ENCODE results near the gene TMEM141. TPM values are rescaled to one million over a fixed set of nuclear protein-coding genes. Genes with fewer than 3 reads are reported as not detected.

The TMEM141 gene
- total RNA-seq: 10 to 100 TPM; 29.2 to 53.1 (median 34.2) TPM
- 100 to 1,000 TPM in 1 of 2 donors, 10 to 100 TPM in 1; 84.5 to 104 TPM for polyA plus RNA-seq

DNA sequence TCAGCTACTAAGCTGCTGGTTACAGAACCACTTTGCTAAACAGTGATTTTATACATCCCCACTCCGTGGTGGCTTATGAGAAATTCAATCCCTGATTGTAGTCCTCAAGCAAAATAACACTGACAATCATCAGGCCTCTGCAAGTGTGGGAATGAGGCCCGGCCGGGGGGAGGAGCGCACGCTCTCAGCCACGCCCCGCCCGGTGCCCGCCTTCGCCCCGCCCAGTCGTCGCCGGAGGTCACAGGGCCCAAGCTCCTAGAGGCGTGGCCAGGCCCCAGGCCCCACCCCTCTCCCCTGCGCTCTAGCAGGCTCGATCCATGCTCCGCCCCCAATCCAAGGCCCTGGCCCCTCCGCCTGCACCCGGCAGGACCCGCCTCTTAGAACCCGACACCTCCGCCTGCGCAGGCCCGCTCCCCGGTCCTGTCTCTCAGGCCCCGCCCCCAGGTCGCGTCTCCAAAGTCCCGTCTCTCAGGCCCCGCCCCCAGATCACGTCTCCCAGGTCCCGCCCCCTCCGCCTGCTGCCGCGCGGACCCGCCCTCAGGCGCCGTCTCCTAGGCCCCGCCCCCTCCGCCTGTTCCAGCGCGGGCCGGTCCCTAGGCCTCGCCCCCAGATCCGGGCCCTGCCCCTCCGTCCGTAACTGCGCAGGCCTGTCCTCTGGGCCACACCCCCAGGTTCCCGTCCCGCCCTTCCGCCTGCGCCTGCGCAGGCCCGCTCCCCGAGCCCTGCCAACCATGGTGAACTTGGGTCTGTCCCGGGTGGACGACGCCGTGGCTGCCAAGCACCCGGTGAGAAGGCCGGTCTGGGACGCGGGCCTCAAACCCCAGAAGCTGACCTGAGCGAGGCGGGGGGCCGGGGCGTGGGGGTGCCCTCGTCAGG, at the start of gene TMEM141:
TSS of gene TMEM141 (plus strand) at position 705 of the 876 bp plus-strand sequence. CDS start at position 732, 27 bp downstream.
- Histone ChIP-seq H3K4me3 (peak within 1 kb of the TSS; percentile 22 to 69 (median 52)), H3K27ac (peak within 1 kb of the TSS; percentile 90 to 96 (median 94)), H3K4me1 (peaks cover 23 to 40% (median 24%) of the 10 kb centered on the region in 3 donors), H3K9me3 (no peaks in the 10 kb centered on the region), H3K36me3 (no peaks in the 10 kb centered on the region), H3K27me3 (no peaks in the 10 kb centered on the region)
- no peak for FAIRE-seq
- DNase-seq: peak; percentile 99 to 100 (median 100)
- ATAC-seq: peak; percentile 86 to 93 (median 88)
- TF ChIP-seq, protein P1, sequence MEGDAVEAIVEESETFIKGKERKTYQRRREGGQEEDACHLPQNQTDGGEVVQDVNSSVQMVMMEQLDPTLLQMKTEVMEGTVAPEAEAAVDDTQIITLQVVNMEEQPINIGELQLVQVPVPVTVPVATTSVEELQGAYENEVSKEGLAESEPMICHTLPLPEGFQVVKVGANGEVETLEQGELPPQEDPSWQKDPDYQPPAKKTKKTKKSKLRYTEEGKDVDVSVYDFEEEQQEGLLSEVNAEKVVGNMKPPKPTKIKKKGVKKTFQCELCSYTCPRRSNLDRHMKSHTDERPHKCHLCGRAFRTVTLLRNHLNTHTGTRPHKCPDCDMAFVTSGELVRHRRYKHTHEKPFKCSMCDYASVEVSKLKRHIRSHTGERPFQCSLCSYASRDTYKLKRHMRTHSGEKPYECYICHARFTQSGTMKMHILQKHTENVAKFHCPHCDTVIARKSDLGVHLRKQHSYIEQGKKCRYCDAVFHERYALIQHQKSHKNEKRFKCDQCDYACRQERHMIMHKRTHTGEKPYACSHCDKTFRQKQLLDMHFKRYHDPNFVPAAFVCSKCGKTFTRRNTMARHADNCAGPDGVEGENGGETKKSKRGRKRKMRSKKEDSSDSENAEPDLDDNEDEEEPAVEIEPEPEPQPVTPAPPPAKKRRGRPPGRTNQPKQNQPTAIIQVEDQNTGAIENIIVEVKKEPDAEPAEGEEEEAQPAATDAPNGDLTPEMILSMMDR (IDR thresholded peaks at IDR 0.05): no peak
- intact Hi-C loops (cut with DNase I): loop anchor here in 2 of 3 donors (10.0 kb wide), 2 partner anchors 54 to 154 kb away; partner anchors contain the start of genes AJM1 (in 1 of the 2), C8G (in 1 of the 2), FBXW5 (in 1 of the 2) and PHPT1 (in 1 of the 2)
- WGBS, 2 donors: 0 to 1% methylated on average over 56 to 70 of the region's 70 CpGs

DNA sequence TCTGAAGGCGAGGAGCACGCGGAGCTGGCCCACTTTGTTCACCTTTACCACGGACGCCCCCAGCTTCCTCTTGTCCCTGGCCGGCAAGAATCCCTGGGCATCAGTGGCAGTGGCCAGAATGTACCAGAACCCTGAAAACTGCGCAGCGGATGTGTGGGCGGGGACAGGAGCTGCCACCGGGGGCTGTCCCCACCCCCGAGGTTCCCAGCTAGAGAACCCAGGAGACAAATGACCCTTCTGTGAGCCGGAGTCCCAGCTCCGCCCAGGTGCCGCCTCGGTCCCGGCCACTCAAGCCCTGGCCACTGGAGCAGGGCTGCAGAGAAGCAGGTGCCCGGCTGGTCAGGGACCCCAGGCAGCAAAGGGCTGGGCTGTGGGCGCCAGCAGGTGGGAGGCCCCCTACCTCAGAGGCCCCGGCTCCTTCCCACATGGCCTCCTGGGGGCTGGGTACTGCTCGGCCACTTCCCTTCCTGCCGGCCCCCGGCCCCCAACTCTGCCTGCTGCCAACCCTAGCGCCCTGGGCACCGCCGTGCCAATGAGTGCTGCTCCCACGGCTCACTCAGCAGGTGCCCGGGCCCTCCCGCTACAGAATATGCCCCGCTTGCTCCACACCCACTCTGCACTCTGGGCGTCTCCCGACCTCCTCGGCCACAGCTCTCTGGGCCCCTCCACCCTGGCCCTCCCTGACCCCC, 49.1 kb upstream of the TMEM141 start:
- intact Hi-C loops (cut with DNase I): no loop called here
- Histone ChIP-seq H3K4me1 (peaks cover 12 to 17% (median 14%) of the 10 kb centered on the region in 3 donors), H3K27me3 (no peaks in the 10 kb centered on the region), H3K27ac (no peak overlapping the region), H3K36me3 (no peaks in the 10 kb centered on the region), H3K9me3 (no peaks in the 10 kb centered on the region), H3K4me3 (peak overlapping the region in 1 of 4 donors; percentile 14)
- FAIRE-seq (no peak), DNase-seq (peak in 2 of 6 donors; percentile 39 to 81), ATAC-seq (peak; percentile 25 to 42 (median 40))
- TF ChIP-seq, protein P1 (IDR thresholded peaks at IDR 0.05): no peak
- 18 to 26% methylated on average over 28 to 32 of the region's 32 CpGs for WGBS, 2 donors

GRCh38 chr9:136742591-136743391, 48.4 kb upstream of the TMEM141 start, which contains the start of gene LCN10:
Gene LCN10 (minus strand): TSS chr9:136742940. CDS start chr9:136742903, 37 bp downstream.
- Histone ChIP-seq H3K4me3 (peak within 1 kb of the TSS in 1 of 4 donors; percentile 14), H3K27ac (no peak within 1 kb of the TSS), H3K9me3 (no peaks in the 10 kb centered on the region), H3K4me1 (peaks cover 12 to 17% (median 14%) of the 10 kb centered on the region in 3 donors), H3K36me3 (no peaks in the 10 kb centered on the region), H3K27me3 (no peaks in the 10 kb centered on the region)
- TF ChIP-seq, protein P1 (IDR thresholded peaks at IDR 0.05): peak in 1 of 4 donors; percentile 14
- 18 to 21% methylated on average over 22 to 25 of the region's 25 CpGs for WGBS, 2 donors
- ATAC-seq: peak; percentile 55 to 80 (median 68)
- intact Hi-C loops (cut with DNase I): no loop called here
- no peak for FAIRE-seq
- DNase-seq: peak in 3 of 6 donors; percentile 45 to 81 (median 55)

DNA sequence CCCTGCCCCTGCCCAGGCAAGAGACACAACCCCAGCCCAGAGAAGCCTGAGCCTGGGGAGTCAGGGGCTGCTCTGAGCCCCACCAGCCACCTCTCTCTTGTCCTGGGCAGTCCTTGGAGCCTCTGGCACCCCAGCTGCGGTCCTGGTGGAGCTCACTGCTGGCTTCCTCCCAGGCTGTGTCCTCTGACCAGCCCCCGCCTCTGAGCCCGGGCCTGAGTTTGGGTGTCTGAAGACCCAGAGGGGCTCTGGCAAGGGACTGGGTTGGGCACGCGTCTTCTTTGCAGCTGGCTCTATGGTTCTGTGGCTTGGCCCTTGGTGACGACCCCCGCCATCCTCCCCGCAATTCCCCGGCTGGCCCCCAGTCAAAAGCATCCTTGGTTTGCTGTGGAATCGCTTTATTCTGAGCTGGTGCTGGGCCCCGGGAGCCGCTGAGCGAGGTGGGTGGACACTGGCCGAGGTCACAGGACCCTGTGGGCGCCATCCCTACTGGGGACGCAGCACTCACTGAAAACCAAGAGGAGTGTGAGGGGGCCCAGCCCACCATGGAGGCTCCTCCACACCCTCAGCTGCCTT, 47.4 kb upstream of the TMEM141 start:
- FAIRE-seq: no peak
- peak in 1 of 6 donors; percentile 70 for DNase-seq
- no peaks in the 10 kb centered on the region for H3K27me3 ChIP-seq
- H3K36me3 ChIP-seq: no peaks in the 10 kb centered on the region
- ATAC-seq: no peak
- H3K4me3 ChIP-seq: no peak overlapping the region
- TF ChIP-seq, protein P1 (IDR thresholded peaks at IDR 0.05): no peak
- 89 to 92% methylated on average over 16 of the region's 16 CpGs for WGBS, 2 donors
- no peaks in the 10 kb centered on the region for H3K9me3 ChIP-seq
- intact Hi-C loops (cut with DNase I): no loop called here
- no peak overlapping the region for H3K27ac ChIP-seq
- H3K4me1 ChIP-seq: peaks cover 12 to 19% (median 17%) of the 10 kb centered on the region in 3 donors

All from pancreas (tissue), 10 donors.